IMR-90 (cell line): ENCODE results near the gene HS6ST3. TPM values are rescaled to one million over a fixed set of nuclear protein-coding genes. Genes with fewer than 3 reads are reported as not detected.

Experiments
- ATAC-seq: fragments of 200-7000 bp; cut with Tn5 transposase; 2 replicates; pipeline ENCODE4 v1.9.1; 2020; ENCODE audit warnings: low read depth, mild to moderate bottlenecking, moderate library complexity
- BruUV-seq: library from RNA; stranded (reverse); fragments of 400-500 nt; replicated peaks from 2 replicates; lab custom pipeline; 2021; lab: Mats Ljungman, UMichigan
- CTCF ChIA-PET: fragments of 300-600 bp; formaldehyde crosslinking; extraction: SDS; loops from one replicate; lab custom pipeline; 2021; ENCODE audit warnings: antibody characterized with exemption; lab: Yijun Ruan, JAX
- POLR2A ChIA-PET: fragments of 300-600 bp; sonication (Branson Sonifier 250); formaldehyde crosslinking; loops from one replicate; lab custom pipeline; 2022; ENCODE audit warnings: antibody characterized with exemption; ENCODE audit not compliant: unreplicated experiment; lab: Charles Lee
- DNase-seq: peaks from one replicate; pipeline ENCODE4 v3.0.0; 2013
- H2AFZ ChIP-seq: replicated peaks from 2 replicates; pipeline ENCODE3; 2013; ENCODE audit warnings: low read length, mild to moderate bottlenecking; ENCODE audit not compliant: poor library complexity
- H2AK5ac ChIP-seq: 2 replicates; pipeline ENCODE4 v1.6.1; 2013; ENCODE audit warnings: low read depth, low read length, inconsistent platforms
- H2AK9ac ChIP-seq: replicated peaks from 2 replicates; pipeline ENCODE3; 2013; ENCODE audit warnings: mild to moderate bottlenecking, low read depth, low read length, moderate library complexity; ENCODE audit not compliant: poor library complexity
- H2BK120ac ChIP-seq: 2 replicates; pipeline ENCODE4 v1.6.1; 2013; ENCODE audit warnings: low read depth, low read length, inconsistent platforms
- H2BK15ac ChIP-seq: 3 replicates; pipeline ENCODE4 v1.6.1; 2013; ENCODE audit warnings: low read depth, low read length, inconsistent platforms
- H2BK20ac ChIP-seq: 2 replicates; pipeline ENCODE4 v1.6.1; 2013; ENCODE audit warnings: low read depth, mild to moderate bottlenecking, inconsistent platforms, low read length, moderate library complexity
- H2BK5ac ChIP-seq: 2 replicates; pipeline ENCODE4 v1.6.1; 2013; ENCODE audit warnings: mild to moderate bottlenecking, low read depth, low read length, inconsistent platforms; ENCODE audit not compliant: poor library complexity, severe bottlenecking
- H3K14ac ChIP-seq: replicated peaks from 2 replicates; pipeline ENCODE4 v1.6.1; 2013; ENCODE audit warnings: low read depth, low read length, inconsistent platforms
- H3K18ac ChIP-seq: 2 replicates; pipeline ENCODE4 v1.6.1; 2013; ENCODE audit warnings: low read depth, low read length, control low read depth
- H3K23ac ChIP-seq: 2 replicates; pipeline ENCODE4 v1.6.1; 2013; ENCODE audit warnings: low read depth, low read length, inconsistent platforms
- H3K27ac ChIP-seq: 2 replicates; pipeline ENCODE4 v1.5.1; 2013; ENCODE audit warnings: mild to moderate bottlenecking, control low read depth, low read length; ENCODE audit not compliant: insufficient read depth
- H3K27me3 ChIP-seq: 2 replicates; pipeline ENCODE4 v1.6.1; 2013; ENCODE audit warnings: low read length; ENCODE audit not compliant: control insufficient read depth, insufficient read depth
- H3K36me3 ChIP-seq: 2 replicates; pipeline ENCODE4 v1.6.1; 2013; ENCODE audit warnings: low read length, mixed read lengths; ENCODE audit not compliant: control insufficient read depth, insufficient read depth
- H3K4ac ChIP-seq: 2 replicates; pipeline ENCODE4 v1.6.1; 2013; ENCODE audit warnings: low read depth, low read length, inconsistent platforms
- H3K4me1 ChIP-seq: 2 replicates; pipeline ENCODE4 v1.6.1; 2013; ENCODE audit warnings: low read length, mixed read lengths; ENCODE audit not compliant: control insufficient read depth, insufficient read depth
- H3K4me2 ChIP-seq: 2 replicates; pipeline ENCODE4 v1.6.1; 2013; ENCODE audit warnings: low read depth, mild to moderate bottlenecking, control low read depth, low read length, moderate library complexity
- H3K4me3 ChIP-seq: 2 replicates; pipeline ENCODE4 v1.5.1; 2013; ENCODE audit warnings: low read depth, mild to moderate bottlenecking, control low read depth, low read length, moderate library complexity; ENCODE audit not compliant: insufficient read depth
- H3K56ac ChIP-seq: 2 replicates; pipeline ENCODE4 v1.6.1; 2013; ENCODE audit warnings: low read length, inconsistent platforms; ENCODE audit not compliant: insufficient read depth; ENCODE audit errors: extremely low read depth
- H3K79me1 ChIP-seq, 2 experiments: 2 replicates each; pipeline ENCODE4 v1.6.1; 2013; ENCODE audit warnings: low read length in 2 of 2, inconsistent platforms in 1 of 2, low read depth in 1 of 2
- H3K9ac ChIP-seq: 2 replicates; pipeline ENCODE4 v1.6.1; 2013; ENCODE audit warnings: low read depth, low read length, control low read depth
- H3K9me1 ChIP-seq: 2 replicates; pipeline ENCODE4 v1.6.1; 2013; ENCODE audit warnings: low read length, inconsistent platforms; ENCODE audit not compliant: insufficient read depth
- H3K9me3 ChIP-seq: 2 replicates; pipeline ENCODE4 v1.6.1; 2013; ENCODE audit warnings: low read length; ENCODE audit not compliant: control insufficient read depth, insufficient read depth
- H4K20me1 ChIP-seq: 2 replicates; pipeline ENCODE4 v1.6.1; 2013; ENCODE audit warnings: low read length, inconsistent platforms; ENCODE audit not compliant: insufficient read depth
- H4K5ac ChIP-seq: 2 replicates; pipeline ENCODE4 v1.6.1; 2013; ENCODE audit warnings: mild to moderate bottlenecking, low read depth, low read length, control low read depth
- H4K8ac ChIP-seq, 2 experiments: 2 replicates each; pipeline ENCODE4 v1.6.1; 2013; ENCODE audit warnings: low read depth in 2 of 2, low read length in 2 of 2, control low read depth in 1 of 2, inconsistent platforms in 1 of 2
- H4K91ac ChIP-seq: 2 replicates; pipeline ENCODE4 v1.6.1; 2013; ENCODE audit warnings: low read depth, low read length, inconsistent platforms; ENCODE audit not compliant: insufficient read depth
- CEBPB ChIP-seq: IDR thresholded peaks from 2 replicates; pipeline ENCODE4 v1.6.1; 2012; ENCODE audit warnings: low read depth, low read length, improper control_type of control experiment
- MAFK ChIP-seq: IDR thresholded peaks from 2 replicates; pipeline ENCODE4 v1.6.1; 2012; ENCODE audit warnings: low read depth, low read length, improper control_type of control experiment
- MXI1 ChIP-seq: IDR thresholded peaks from 2 replicates; pipeline ENCODE4 v1.6.1; 2012; ENCODE audit warnings: low read depth, mild to moderate bottlenecking, low read length, moderate library complexity, borderline replicate concordance
- RFX5 ChIP-seq: IDR thresholded peaks from 2 replicates; pipeline ENCODE4 v1.8.0; 2012; ENCODE audit warnings: low read depth, mild to moderate bottlenecking, low read length, moderate library complexity
- WGBS, 2 experiments: methylation state at CpG; one replicate each; pipeline versions ENCODE4 v1.1.5 to v1.1.7; 2013; ENCODE audit warnings: missing lambda C conversion rate in 2 of 2; ENCODE audit not compliant: insufficient read length in 1 of 2; ENCODE audit errors: extremely low coverage in 2 of 2; 5-methylcytosine and 5-hydroxymethylcytosine counted together
- dilution Hi-C: fragments of 300-500 bp; cut with HindIII; formaldehyde crosslinking; loops from one replicate; pipeline ENCODE4 v1.14.3; 2018; ENCODE audit warnings: low sequenced_read_pairs; ENCODE audit not compliant: unreplicated experiment
- in situ Hi-C: fragments of 300-500 bp; cut with MboI; formaldehyde crosslinking; loops from 3 replicates; pipeline ENCODE4 v1.14.3; 2019; ENCODE audit warnings: low sequenced_read_pairs, inconsistent platforms, mixed read lengths
- intact Hi-C: fragments of 100-400 bp; cut with micrococcal nuclease; formaldehyde crosslinking; loops from 2 replicates; pipeline ENCODE4 v1.10.0; 2022
- polyA plus RNA-seq, 3 experiments: library from polyadenylated mRNA; depleted of rRNA; stranded (reverse); fragments of >200 nt; gene quantifications; 2 replicates each; pipeline ENCODE4 v1.2.3, GENCODE V29; 2012; ENCODE audit warnings: low replicate concordance in 1 of 3
- total RNA-seq: library from RNA; depleted of rRNA; stranded (reverse); fragments of >200 nt; gene quantifications from 2 replicates; pipeline ENCODE4 v1.2.3, GENCODE V29; 2012

HS6ST3 gene
- total and polyA plus RNA-seq, 2 of the 4 experiments (the other 2 are of a cell fraction) = not detected

DNA sequence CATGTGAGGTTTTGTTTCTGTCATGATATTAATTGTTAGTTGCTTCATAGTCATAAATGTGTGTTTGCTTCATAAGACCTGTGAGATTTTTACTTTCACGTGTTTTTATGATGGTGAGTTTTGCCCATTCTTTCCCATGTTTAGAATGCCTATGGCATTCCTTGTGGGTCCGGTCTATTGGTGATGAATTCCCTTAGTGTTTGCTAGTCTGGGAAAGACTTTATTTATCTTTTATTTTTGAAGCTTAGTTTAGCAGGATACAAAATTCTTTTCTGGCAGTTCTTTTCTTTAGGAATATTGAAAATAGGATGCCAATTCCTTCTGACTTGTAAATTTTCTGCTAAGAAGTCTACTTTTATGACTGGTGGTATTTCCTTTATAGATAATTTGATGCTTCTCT, 571.7 kb downstream of the HS6ST3 start:
- Histone ChIP-seq H3K56ac (no peak overlapping the region), H3K9me3 (peaks cover 10% of the 10 kb centered on the region), H4K8ac (no peak overlapping the region), H3K27me3 (no peaks in the 10 kb centered on the region), H4K20me1 (no peaks in the 10 kb centered on the region), H3K79me1 (no peaks in the 10 kb centered on the region), H3K23ac (no peak overlapping the region), H4K5ac (no peak overlapping the region), H3K27ac (no peak overlapping the region), H2BK20ac (no peak overlapping the region), H3K36me3 (no peaks in the 10 kb centered on the region), H3K4me3 (no peak overlapping the region), H4K91ac (no peak overlapping the region), H2AFZ (no peak overlapping the region), H2BK15ac (no peak overlapping the region), H3K4ac (no peak overlapping the region), H2AK5ac (no peak overlapping the region), H3K4me1 (no peaks in the 10 kb centered on the region), H3K4me2 (no peak overlapping the region), H3K9ac (no peak overlapping the region), H2BK120ac (no peak overlapping the region), H2AK9ac (no peak overlapping the region), H3K18ac (no peak overlapping the region), H2BK5ac (no peak overlapping the region), H3K9me1 (no peaks in the 10 kb centered on the region), H3K14ac (no peak overlapping the region)
- ChIA-PET POLR2A (no interaction called here), CTCF (no interaction called here)
- intact Hi-C loops (no loop called here), dilution Hi-C loops (no loop called here), in situ Hi-C loops (no loop called here)
- no TSS peak for BruUV-seq
- 60% methylated on average over 1 of the region's 2 CpGs; no CpG with 5 or more reads in 1 of the 2 experiments for WGBS, 2 experiments
- ATAC-seq (no peak), DNase-seq (no peak)
- no peak for TF ChIP-seq CEBPB
- TF ChIP-seq MAFK = no peak
- no peak for TF ChIP-seq RFX5
- no peak for TF ChIP-seq MXI1
